Astrocyte of the cerebellum (primary cell): ENCODE data around the gene ZNF451.

Experiments
- DNase-seq: peaks from one replicate; pipeline ENCODE4 v3.0.0-alpha.2; 2011; ENCODE audit warnings: low read depth
- H3K4me3 ChIP-seq: 2 replicates; pipeline ENCODE4 v1.5.1; 2011; ENCODE audit warnings: mild to moderate bottlenecking, low read depth, low read length, moderate library complexity
- CTCF ChIP-seq: IDR thresholded peaks from 2 replicates; pipeline ENCODE4 v1.5.1; 2012; ENCODE audit warnings: low read length, low read depth, moderate library complexity, mild to moderate bottlenecking; ENCODE audit errors: missing control alignments
- in situ Hi-C: cut with HindIII; loops from 2 replicates; pipeline ENCODE4 v1.10.0; 2017; ENCODE audit warnings: low sequenced_read_pairs

ZNF451 gene

DNA sequence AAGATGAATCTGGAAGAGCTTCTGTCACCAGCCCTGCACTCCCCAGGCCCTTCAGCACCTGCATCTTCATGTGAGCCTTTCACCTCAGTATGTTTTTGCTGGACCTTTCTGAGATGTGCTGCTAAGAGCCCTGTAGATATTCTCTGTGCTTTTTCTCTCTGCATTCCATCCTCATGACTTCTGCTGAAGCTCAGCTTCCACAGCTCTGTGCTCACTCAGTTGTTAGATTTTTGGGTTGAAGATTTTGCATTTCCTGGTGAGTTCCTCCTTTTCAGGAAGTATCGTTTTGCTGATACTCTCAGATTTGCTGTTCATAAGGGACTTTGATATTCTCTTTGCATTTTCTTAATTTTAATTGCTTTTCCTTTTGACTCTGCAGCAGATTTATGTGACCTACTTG is 25.2 kb upstream of the ZNF451 start:
- H3K4me3 ChIP-seq: no peak overlapping the region
- TF ChIP-seq CTCF: no peak
- DNase-seq: no peak
- in situ Hi-C loops: no loop called here

GRCh38 chr6:57068061-57068460 is 21.9 kb upstream of the ZNF451 start:
- TF ChIP-seq CTCF: no peak
- peak; percentile 66 for DNase-seq
- H3K4me3 ChIP-seq: no peak overlapping the region
- in situ Hi-C loops: no loop called here

DNA sequence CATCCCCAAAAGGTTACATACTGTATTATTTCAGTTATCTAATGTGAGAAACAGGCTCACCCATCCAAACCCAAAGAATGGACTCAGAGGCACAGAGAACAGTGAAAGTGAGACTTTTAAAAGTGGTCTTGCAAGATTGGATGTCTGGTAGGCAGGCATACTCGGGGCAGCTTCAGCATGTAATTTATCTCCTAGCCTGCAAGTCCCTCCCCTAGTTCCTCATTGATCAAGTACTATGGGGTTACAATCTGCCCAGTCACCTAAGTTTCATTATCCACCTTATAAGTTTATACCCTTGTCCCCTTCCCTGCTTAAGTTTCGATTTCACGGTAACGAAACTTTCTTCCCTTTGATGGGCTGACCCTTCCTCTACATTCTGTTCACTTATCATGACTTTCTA is 20.8 kb upstream of the ZNF451 start:
- no peak for TF ChIP-seq CTCF
- no peak overlapping the region for H3K4me3 ChIP-seq
- no peak for DNase-seq
- in situ Hi-C loops: no loop called here

DNA sequence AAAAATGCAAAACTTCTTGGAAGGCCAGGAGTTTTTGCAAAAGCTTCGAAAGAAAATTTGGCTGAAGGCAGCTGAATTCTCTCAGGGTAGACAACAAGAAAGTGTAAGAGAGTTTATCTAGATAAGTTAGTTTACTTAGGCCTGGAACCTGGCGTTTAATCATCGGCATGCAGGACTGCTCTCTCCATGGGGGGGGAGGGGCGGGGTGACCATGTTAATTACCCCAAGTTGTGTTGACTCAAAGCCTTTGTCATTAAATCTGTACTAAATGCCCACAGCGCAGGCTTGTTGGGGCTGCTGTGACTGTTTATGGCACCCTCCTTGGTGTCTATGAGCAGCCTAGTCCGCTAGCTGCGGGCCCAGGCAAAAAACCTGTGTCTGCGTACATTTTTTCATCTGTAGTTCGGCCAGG is 20.1 kb upstream of the ZNF451 start:
- no peak for DNase-seq
- no peak for TF ChIP-seq CTCF
- no peak overlapping the region for H3K4me3 ChIP-seq
- in situ Hi-C loops: no loop called here

DNA sequence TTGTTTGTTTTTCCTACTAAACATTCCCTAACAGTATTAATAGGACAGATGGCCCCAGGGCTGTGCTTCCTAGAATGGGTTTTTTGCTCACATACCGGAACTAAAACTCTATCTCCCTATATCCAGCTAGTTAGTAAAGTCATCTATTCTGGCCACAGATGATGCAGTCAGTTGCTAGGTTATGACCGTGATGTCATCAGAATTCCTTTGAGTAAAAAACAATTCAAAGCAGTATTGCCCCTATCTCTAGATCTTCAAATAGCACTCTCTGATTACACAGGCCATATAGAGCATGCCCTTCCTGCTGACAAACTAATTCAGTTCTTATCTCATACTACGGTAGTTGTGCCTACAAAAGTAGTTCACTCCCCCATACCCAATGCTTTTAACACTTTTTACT is 17.9 kb upstream of the ZNF451 start:
- H3K4me3 ChIP-seq: no peak overlapping the region
- TF ChIP-seq CTCF: no peak
- in situ Hi-C loops: no loop called here
- DNase-seq: no peak

DNA sequence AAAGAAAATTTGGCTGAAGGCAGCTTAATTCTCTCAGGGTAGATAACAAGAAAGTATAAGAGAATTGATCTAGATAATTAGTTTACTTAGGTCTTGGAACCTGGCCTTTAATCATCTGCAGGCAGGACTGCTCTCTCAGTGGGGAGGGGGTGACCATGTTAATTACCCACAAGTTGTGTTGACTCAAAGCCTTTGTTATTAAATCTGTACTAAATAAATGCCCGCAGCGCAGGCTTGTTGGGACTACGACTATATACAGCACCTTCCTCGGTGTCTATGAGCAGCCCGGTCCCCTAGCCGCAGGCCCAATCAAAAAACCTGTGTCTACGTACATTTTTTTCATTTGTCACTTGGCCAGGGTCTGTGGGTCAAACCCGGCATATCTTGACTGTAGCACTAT is 15.6 kb upstream of the ZNF451 start:
- in situ Hi-C loops: no loop called here
- TF ChIP-seq CTCF: no peak
- DNase-seq: no peak
- H3K4me3 ChIP-seq: no peak overlapping the region

GRCh38 chr6:57075092-57075491 is 14.9 kb upstream of the ZNF451 start:
- in situ Hi-C loops: no loop called here
- TF ChIP-seq CTCF: no peak
- DNase-seq: no peak
- no peak overlapping the region for H3K4me3 ChIP-seq
